Skeletal muscle tissue (tissue), 4 donors: ENCODE data around the gene MMP1. TPM values are rescaled to one million over a fixed set of nuclear protein-coding genes. Genes with fewer than 3 reads are reported as not detected.

Experiments
- H3K27ac ChIP-seq: one replicate; pipeline ENCODE4 v1.7.0; 2013; ENCODE audit warnings: mild to moderate bottlenecking, low read depth, low read length, inconsistent platforms
- H3K27me3 ChIP-seq, 3 donors: one replicate each; pipeline ENCODE4 v1.7.0; 2013; ENCODE audit warnings: low read length in 3 of 3; ENCODE audit not compliant: control insufficient read depth in 3 of 3, insufficient read depth in 3 of 3
- H3K36me3 ChIP-seq, 3 donors: one replicate each; pipeline ENCODE4 v1.7.0; 2013; ENCODE audit warnings: low read length in 3 of 3; ENCODE audit not compliant: control insufficient read depth in 3 of 3, insufficient read depth in 3 of 3
- H3K4me1 ChIP-seq, 3 donors: one replicate each; pipeline ENCODE4 v1.7.0; 2013; ENCODE audit warnings: low read length in 3 of 3, mild to moderate bottlenecking in 3 of 3; ENCODE audit not compliant: control insufficient read depth in 3 of 3, insufficient read depth in 3 of 3
- H3K4me3 ChIP-seq, 3 donors: one replicate each; pipeline ENCODE4 v1.7.0; 2013; ENCODE audit warnings: low read length in 3 of 3
- H3K9ac ChIP-seq, 3 donors: one replicate each; pipeline ENCODE4 v1.7.0; 2013; ENCODE audit warnings: low read length in 3 of 3, mild to moderate bottlenecking in 3 of 3, moderate library complexity in 2 of 3, low read depth in 1 of 3
- H3K9me3 ChIP-seq, 3 donors: one replicate each; pipeline ENCODE4 v1.7.0; 2013; ENCODE audit warnings: low read length in 3 of 3; ENCODE audit not compliant: control insufficient read depth in 3 of 3
- total RNA-seq: library from RNA; depleted of rRNA; stranded (reverse); fragments of >200 nt; gene quantifications from one replicate; pipeline ENCODE4 v1.2.3, GENCODE V29; 2014
- donor health status: Osteomylitis.

Gene MMP1
- total RNA-seq, 1 donor from 2014 or later: 0.52 TPM

DNA sequence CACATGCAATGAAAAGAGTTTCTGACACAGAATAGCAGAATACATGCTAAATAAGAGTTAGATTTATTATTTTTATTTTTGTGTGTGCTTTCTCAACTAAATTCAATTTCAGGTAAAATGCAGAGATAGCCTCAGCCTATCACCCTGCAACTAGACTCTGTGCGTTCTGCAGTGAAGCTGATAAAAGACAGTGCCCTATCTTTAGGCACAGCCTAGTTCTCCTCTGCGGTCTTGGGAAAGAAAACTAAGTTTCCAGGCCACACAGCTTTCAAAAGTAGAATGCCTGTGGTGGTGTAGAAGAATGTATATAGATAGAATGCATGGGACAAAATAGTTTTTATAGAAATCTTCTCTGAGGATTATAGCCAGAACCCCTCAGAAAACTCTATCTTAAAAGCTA is 12.0 kb upstream of the MMP1 start:
- Histone ChIP-seq H3K4me1 (no peaks in the 10 kb centered on the region), H3K4me3 (no peak overlapping the region), H3K27me3 (no peaks in the 10 kb centered on the region), H3K9me3 (no peaks in the 10 kb centered on the region), H3K27ac (no peak overlapping the region), H3K9ac (no peak overlapping the region), H3K36me3 (no peaks in the 10 kb centered on the region)

DNA sequence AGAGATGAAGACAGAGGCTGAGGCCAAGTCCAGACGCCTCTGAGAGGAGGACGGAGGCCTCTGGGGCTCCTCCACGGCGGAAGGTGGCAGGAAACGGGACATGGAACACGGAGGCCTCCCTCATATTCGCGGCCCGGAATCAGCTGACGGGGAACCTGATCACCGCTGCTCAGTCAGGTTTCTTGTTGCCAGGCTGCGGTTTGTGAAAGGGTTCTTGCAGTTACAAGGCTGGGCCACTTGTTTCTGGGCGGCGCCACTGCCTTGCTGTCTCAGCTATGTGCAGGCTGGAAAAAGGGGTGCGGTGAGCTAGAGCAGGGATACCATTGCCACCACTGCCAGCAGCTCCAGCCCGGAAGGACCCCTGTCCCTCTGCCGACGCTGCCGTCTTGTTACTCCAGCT is 10.0 kb upstream of the MMP1 start:
- H3K27me3 ChIP-seq: no peaks in the 10 kb centered on the region
- no peaks in the 10 kb centered on the region for H3K4me1 ChIP-seq
- no peak overlapping the region for H3K9ac ChIP-seq
- no peak overlapping the region for H3K27ac ChIP-seq
- no peaks in the 10 kb centered on the region for H3K9me3 ChIP-seq
- no peak overlapping the region for H3K4me3 ChIP-seq
- H3K36me3 ChIP-seq: no peaks in the 10 kb centered on the region

DNA sequence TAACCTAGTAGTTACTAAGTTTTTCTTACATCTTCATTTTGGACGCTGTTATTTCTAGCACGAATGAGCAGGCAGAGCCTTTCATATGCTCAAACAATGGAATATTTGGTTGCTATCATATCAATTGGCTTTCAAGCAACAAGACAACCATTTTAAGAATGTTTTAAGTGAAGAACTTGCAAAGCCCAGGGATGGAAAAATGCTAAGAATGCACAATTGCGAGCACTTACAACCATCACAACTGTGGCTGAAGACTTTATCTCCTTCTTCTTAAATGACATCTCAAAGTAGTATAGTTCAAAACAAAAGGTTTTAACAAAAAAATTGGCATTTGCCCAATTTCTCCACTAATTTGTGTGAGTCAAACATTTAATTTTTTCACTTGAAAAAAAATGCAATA is 8.3 kb upstream of the MMP1 start:
- Histone ChIP-seq H3K9ac (no peak overlapping the region), H3K4me1 (no peaks in the 10 kb centered on the region), H3K27ac (no peak overlapping the region), H3K9me3 (no peaks in the 10 kb centered on the region), H3K36me3 (no peaks in the 10 kb centered on the region), H3K27me3 (no peaks in the 10 kb centered on the region), H3K4me3 (no peak overlapping the region)

DNA sequence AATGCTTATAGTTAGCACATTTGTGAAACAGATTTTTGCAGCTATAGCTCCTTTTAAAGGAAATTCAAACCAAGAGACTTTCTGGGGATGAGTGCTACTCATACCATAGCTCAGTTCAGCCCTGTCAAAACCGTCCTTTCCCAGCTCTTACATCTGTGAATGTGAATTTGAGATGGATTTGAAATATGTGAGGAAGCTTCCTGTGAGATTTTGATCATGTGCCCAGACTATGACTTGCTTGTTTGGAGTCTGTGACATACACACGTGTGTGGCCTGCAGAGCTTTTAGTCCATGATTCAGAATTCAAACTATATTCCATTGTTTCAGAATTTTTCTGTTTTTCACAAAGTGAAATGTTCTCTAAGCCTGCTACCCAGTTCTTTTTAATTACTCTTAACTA is 4.4 kb upstream of the MMP1 start:
- H3K27ac ChIP-seq: no peak overlapping the region

DNA sequence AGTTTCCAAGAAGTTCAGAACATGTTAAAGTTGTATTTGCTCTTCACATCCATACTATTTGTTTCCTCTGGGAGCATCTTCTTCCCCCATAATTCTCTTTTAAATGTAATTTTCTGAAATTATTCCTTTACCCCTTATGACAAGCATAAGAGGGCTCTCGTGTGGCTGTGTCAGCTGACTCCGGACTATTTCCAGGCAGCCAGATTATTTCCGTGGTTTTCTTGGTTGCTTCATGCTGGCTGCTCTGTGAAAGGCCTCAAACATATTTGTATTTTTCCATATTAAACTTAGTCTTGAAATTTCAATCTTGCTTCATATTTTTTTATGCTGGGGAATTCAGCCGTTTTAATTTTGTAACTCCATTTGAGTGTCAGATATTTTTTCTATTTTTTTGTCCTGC is 2.8 kb upstream of the MMP1 start:
- Histone ChIP-seq H3K27me3 (no peaks in the 10 kb centered on the region), H3K27ac (peak overlapping the region; percentile 7), H3K36me3 (no peaks in the 10 kb centered on the region), H3K9ac (no peak overlapping the region), H3K4me1 (no peaks in the 10 kb centered on the region), H3K4me3 (no peak overlapping the region), H3K9me3 (no peaks in the 10 kb centered on the region)

More for the DNA sequence above, 4.4 kb upstream of the MMP1 start:
- no peak overlapping the region for H3K4me3 ChIP-seq
- H3K27me3 ChIP-seq: no peaks in the 10 kb centered on the region
- no peaks in the 10 kb centered on the region for H3K9me3 ChIP-seq
- H3K36me3 ChIP-seq: no peaks in the 10 kb centered on the region
- no peaks in the 10 kb centered on the region for H3K4me1 ChIP-seq
- no peak overlapping the region for H3K9ac ChIP-seq

DNA sequence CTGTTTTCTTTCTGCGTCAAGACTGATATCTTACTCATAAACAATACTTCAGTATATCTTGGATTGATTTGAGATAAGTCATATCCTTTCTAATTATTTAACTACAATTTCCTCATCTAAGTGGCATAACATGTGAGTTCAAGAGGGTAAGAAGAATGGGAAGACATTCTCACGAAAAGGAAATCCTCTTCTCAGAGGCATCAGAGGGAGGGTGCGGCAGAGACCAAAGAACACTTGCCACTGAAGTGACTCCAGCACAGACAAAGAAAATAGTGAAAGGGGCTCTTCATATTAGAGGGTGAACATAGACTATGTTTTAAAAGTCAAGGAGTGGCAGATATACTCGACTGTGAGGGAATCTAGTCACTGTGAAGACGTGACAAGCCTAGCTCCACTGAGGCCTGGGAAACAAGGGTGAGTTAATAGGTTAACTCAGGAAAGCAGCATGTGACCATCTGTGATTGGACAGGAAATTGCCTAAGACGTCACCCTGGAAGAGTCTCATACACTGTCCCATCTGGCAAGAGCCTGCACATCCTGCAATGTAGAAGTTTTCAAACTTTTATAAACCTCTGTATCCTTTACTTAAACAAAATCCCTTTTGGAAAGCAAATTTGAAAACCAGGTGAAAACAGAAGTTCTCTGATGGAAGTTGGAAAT is 1.9 kb upstream of the MMP1 start:
- no peak overlapping the region for H3K27ac ChIP-seq
- H3K9ac ChIP-seq: no peak overlapping the region
- no peaks in the 10 kb centered on the region for H3K36me3 ChIP-seq
- no peak overlapping the region for H3K4me3 ChIP-seq
- no peaks in the 10 kb centered on the region for H3K27me3 ChIP-seq
- H3K9me3 ChIP-seq: no peaks in the 10 kb centered on the region
- no peaks in the 10 kb centered on the region for H3K4me1 ChIP-seq

DNA sequence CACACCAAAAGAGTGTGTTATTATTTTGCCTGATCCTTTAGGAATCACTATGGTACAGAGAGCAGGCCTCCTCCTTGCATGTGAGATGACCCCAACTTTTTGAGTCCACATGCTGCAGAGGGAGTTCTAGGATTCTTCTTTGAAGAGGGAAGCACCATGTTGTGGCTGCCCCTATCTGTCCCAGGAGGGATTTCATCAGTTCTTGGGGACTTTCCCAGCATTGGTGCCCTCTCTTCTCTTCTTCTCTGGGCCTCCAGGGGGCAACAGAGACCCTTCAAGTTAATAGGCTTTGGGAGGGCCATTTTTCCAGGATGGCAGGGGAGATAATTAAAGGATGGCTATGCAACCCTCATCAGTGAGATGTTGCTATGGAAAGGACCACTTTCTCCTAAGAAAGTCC is 3.6 kb downstream of the MMP1 start:
- Histone ChIP-seq H3K36me3 (no peaks in the 10 kb centered on the region), H3K27ac (no peak overlapping the region), H3K9me3 (no peaks in the 10 kb centered on the region), H3K9ac (no peak overlapping the region), H3K27me3 (no peaks in the 10 kb centered on the region), H3K4me1 (no peaks in the 10 kb centered on the region), H3K4me3 (no peak overlapping the region)

DNA sequence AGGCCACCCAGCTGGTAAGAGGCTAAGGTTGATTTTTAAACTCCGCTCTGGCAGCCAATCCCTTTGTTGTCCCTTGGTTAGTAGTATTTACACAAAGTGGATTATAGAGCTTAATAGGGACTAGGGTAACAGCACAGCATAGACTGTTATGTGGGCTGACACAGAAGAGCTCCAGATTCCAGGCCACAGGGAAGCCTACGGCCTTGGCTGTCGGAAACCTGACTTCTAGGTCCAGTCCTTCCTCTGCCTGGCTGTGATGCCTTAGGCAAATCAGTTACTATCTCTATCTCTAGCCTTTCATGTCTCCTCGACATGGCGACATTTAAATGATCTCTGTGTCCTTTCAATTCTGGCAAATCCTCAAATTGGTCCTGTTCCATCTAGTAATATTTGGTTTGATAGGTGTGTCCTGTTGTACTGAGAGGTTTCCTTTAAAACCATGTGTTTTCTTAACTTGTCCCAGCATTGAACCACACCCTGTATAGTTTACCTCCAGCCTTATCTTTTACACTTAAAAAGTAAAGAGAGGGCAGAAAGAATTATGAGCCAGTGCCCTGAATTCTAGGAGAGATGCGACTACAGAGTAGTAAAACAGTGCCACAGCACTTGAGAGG is 4.2 kb downstream of the MMP1 start:
- H3K27ac ChIP-seq: no peak overlapping the region
- no peaks in the 10 kb centered on the region for H3K4me1 ChIP-seq
- H3K36me3 ChIP-seq: no peaks in the 10 kb centered on the region
- no peaks in the 10 kb centered on the region for H3K27me3 ChIP-seq
- no peaks in the 10 kb centered on the region for H3K9me3 ChIP-seq
- H3K9ac ChIP-seq: no peak overlapping the region
- H3K4me3 ChIP-seq: no peak overlapping the region

DNA sequence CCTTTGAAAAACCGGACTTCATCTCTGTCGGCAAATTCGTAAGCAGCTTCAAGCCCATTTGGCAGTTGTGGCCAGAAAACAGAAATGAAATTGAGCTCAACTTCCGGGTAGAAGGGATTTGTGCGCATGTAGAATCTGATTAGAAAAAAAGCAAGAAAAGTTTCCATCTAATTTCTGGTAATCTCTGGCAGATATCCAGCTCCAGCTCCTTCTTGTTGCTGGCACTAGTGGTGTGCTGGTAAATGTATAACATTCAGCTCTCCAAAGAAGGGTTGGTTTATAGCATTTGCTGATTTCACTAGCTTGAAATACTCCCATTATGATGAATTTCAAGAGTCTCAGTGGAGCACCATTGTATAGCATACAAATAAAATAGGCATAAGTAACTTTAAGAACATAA is 5.4 kb downstream of the MMP1 start:
- Histone ChIP-seq H3K4me3 (no peak overlapping the region), H3K36me3 (no peaks in the 10 kb centered on the region), H3K27ac (no peak overlapping the region), H3K27me3 (no peaks in the 10 kb centered on the region), H3K9me3 (no peaks in the 10 kb centered on the region), H3K4me1 (no peaks in the 10 kb centered on the region), H3K9ac (no peak overlapping the region)

DNA sequence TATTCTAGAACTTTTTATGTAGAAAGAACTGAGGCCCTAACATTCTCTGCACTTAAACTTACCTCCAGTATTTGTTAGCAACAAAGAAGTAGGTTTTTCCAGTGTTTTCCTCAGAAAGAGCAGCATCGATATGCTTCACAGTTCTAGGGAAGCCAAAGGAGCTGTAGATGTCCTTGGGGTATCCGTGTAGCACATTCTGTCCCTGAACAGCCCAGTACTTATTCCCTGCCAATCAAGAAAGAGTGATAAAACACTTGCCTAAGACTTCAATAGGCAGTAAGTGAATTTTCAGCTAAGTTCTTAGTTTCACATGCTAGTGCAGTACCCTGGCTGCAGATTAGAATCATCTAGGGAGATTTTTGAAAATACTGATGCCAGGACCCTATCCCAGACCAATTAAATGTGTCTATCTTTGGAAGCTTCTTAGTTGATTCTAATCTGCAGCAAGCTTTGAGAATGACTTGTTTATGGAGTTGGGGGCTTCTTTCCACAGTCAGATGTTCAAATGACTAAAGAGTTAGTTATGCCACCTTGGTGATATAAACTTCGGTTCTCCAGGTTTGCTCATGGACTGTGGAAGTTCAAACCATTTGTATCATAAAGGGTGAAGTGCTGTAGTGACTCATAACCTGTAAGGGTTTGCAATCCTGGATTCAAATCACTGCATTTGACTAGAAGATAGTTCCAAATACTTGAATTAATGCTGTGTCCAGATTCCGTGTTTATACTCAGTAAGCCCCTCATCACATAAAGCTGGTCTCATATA is 6.5 kb downstream of the MMP1 start:
- H3K9ac ChIP-seq: no peak overlapping the region
- H3K4me3 ChIP-seq: no peak overlapping the region
- no peaks in the 10 kb centered on the region for H3K9me3 ChIP-seq
- no peaks in the 10 kb centered on the region for H3K27me3 ChIP-seq
- H3K4me1 ChIP-seq: no peaks in the 10 kb centered on the region
- H3K36me3 ChIP-seq: no peaks in the 10 kb centered on the region
- H3K27ac ChIP-seq: no peak overlapping the region
